ENCODE measurements around the gene UBE2J2.
A peak's percentile ranks its signal among the peaks of the same experiment; 100 is the strongest.

The UBE2J2 gene

GRCh38 chr1:1225238-1225845 is 48.3 kb downstream of the UBE2J2 start:
- DNase-seq: no peak

GRCh38 chr1:1223891-1224290 is 49.8 kb downstream of the UBE2J2 start:
- no peak for DNase-seq

GRCh38 chr1:1223321-1223720 is 50.3 kb downstream of the UBE2J2 start:
- DNase-seq: no peak

GRCh38 chr1:1222575-1223225 is 51.0 kb downstream of the UBE2J2 start:
- DNase-seq: no peak

- DNase-seq: no peak
These were observed 51.6 kb downstream of the UBE2J2 start for GRCh38 chr1:1221887-1222574.

GRCh38 chr1:1220197-1220596 is 53.5 kb downstream of the UBE2J2 start:
- DNase-seq: no peak

- DNase-seq: no peak
These were observed 54.3 kb downstream of the UBE2J2 start for GRCh38 chr1:1219341-1219740.

- no peak for DNase-seq
These were observed 55.0 kb downstream of the UBE2J2 start for GRCh38 chr1:1218524-1219200.

GRCh38 chr1:1217621-1218523 is 55.8 kb downstream of the UBE2J2 start:
- no peak for DNase-seq

GRCh38 chr1:1216770-1217620 is 56.7 kb downstream of the UBE2J2 start:
- DNase-seq: no peak

- DNase-seq: no peak
These were observed 57.6 kb downstream of the UBE2J2 start for GRCh38 chr1:1215881-1216605.

GRCh38 chr1:1215080-1215676 is 58.5 kb downstream of the UBE2J2 start:
- peak; percentile 31 for DNase-seq

- peak; percentile 34 for DNase-seq
These were observed 60.0 kb downstream of the UBE2J2 start, which contains the start of gene TNFRSF4 for GRCh38 chr1:1213345-1214265. Gene TNFRSF4, minus strand, starts transcription at chr1:1214153. Its CDS starts 26 bp downstream, at chr1:1214127.

GRCh38 chr1:1212780-1213344 is 60.8 kb downstream of the UBE2J2 start:
- DNase-seq: peak; percentile 37

- no peak for DNase-seq
These were observed 61.9 kb downstream of the UBE2J2 start for GRCh38 chr1:1211541-1212441.

GRCh38 chr1:1210726-1211540 is 62.7 kb downstream of the UBE2J2 start:
- no peak for DNase-seq

Data from suppressor macrophage treated with lipopolysaccharide for 4 hours (primary cell).